ENCODE results near the gene FH. TPM values are rescaled to one million over a fixed set of nuclear protein-coding genes. Genes with fewer than 3 reads are reported as not detected.

FH gene
- total and polyA plus RNA-seq, 8 donors: 9.9 to 71.0 (median 48.4) TPM

DNA sequence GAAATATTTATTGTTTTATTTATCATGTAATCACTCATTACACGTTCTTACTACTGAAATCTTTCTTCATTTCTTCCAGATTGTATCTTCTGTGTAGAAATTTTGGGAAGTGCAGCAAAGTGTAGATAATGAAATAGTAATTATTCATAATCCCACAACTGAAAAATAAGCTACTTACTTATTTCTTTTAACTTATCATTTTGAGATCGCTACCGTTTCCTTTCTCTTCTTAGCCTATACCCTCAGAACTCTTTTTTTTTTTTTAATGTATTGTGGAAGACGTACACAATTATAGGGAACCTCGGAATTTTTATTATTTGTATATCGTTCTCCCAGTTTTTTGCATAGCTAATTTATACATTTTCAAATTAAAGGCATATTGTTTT is 518 bp upstream of the FH start:
- H3K4me3 ChIP-seq: peak overlapping the region; percentile 79 to 89 (median 87)
- TF ChIP-seq POLR2A (IDR thresholded peaks at IDR 0.05) (no peak), POLR2AphosphoS5 (IDR thresholded peaks at IDR 0.05) (no peak), EP300 (IDR thresholded peaks at IDR 0.05) (no peak)
- TF ChIP-seq, protein P1, sequence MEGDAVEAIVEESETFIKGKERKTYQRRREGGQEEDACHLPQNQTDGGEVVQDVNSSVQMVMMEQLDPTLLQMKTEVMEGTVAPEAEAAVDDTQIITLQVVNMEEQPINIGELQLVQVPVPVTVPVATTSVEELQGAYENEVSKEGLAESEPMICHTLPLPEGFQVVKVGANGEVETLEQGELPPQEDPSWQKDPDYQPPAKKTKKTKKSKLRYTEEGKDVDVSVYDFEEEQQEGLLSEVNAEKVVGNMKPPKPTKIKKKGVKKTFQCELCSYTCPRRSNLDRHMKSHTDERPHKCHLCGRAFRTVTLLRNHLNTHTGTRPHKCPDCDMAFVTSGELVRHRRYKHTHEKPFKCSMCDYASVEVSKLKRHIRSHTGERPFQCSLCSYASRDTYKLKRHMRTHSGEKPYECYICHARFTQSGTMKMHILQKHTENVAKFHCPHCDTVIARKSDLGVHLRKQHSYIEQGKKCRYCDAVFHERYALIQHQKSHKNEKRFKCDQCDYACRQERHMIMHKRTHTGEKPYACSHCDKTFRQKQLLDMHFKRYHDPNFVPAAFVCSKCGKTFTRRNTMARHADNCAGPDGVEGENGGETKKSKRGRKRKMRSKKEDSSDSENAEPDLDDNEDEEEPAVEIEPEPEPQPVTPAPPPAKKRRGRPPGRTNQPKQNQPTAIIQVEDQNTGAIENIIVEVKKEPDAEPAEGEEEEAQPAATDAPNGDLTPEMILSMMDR (IDR thresholded peaks at IDR 0.05): no peak
- H3K9me3 ChIP-seq: no peaks in the 10 kb centered on the region
- 6 to 21% (median 16%) methylated on average over 6 of the region's 6 CpGs for WGBS, 5 donors
- peaks cover 0 to 12% (median 7%) of the 10 kb centered on the region in 4 donors for H3K36me3 ChIP-seq
- H3K27me3 ChIP-seq: peaks cover 0 to 27% (median 4%) of the 10 kb centered on the region in 3 donors
- no peak for DNase-seq
- peaks cover 8 to 27% (median 20%) of the 10 kb centered on the region in 4 donors for H3K4me1 ChIP-seq
- peak overlapping the region; percentile 42 to 94 (median 93) for H3K27ac ChIP-seq
- intact Hi-C loops (cut with DNase I; ENCODE audit: low total_unique reads): no loop called here

- intact Hi-C loops (cut with DNase I; ENCODE audit: low total_unique reads): no loop called here
- DNase-seq: no peak
Measured at GRCh38 chr1:241518476-241519307, 863 bp downstream of the FH start.

DNA sequence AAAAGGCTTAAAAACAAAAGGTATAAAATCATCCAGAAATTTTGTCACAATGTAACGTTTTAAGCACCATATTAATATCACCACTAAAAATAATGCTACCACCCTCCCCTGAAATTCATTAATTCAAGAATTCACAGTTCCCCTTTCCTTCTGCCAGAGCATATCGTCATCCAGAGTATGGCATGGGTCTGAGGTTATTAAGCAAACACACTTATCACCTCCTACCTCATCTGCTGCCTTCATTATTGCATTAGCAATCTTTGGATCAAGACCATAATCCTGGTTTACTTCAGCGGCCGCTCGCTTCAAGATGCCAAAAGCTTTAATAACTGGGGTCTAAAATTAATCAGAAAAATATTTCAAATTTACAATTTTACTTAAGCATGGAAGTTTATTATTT is 6.2 kb downstream of the FH start:
- Histone ChIP-seq H3K4me1 (peaks cover 6 to 15% (median 11%) of the 10 kb centered on the region in 4 donors), H3K36me3 (peaks cover 8 to 63% (median 55%) of the 10 kb centered on the region in 4 donors), H3K27me3 (no peaks in the 10 kb centered on the region), H3K27ac (no peak overlapping the region), H3K9me3 (no peaks in the 10 kb centered on the region), H3K4me3 (no peak overlapping the region)
- WGBS, 5 donors: 74 to 85% (median 79%) methylated on average over 5 of the region's 5 CpGs
- peak in 1 of 2 donors; percentile 19 for DNase-seq
- intact Hi-C loops (cut with DNase I; ENCODE audit: low total_unique reads): no loop called here
- TF ChIP-seq POLR2AphosphoS5 (IDR thresholded peaks at IDR 0.05): no peak
- TF ChIP-seq EP300 (IDR thresholded peaks at IDR 0.05): no peak
- no peak for TF ChIP-seq POLR2A (IDR thresholded peaks at IDR 0.05)
- TF ChIP-seq, protein P1 (IDR thresholded peaks at IDR 0.05): no peak

More at GRCh38 chr1:241518476-241519307, 863 bp downstream of the FH start:
- 3 to 7% (median 4%) methylated on average over 12 to 28 of the region's 28 CpGs for WGBS, 5 donors
- Histone ChIP-seq H3K27me3 (peaks cover 0 to 19% (median 4%) of the 10 kb centered on the region in 3 donors), H3K27ac (peak overlapping the region; percentile 90 to 94 (median 93)), H3K4me1 (peaks cover 8 to 27% (median 20%) of the 10 kb centered on the region in 4 donors), H3K4me3 (peak overlapping the region; percentile 79 to 89 (median 87)), H3K36me3 (peaks cover 0 to 15% (median 10%) of the 10 kb centered on the region in 4 donors), H3K9me3 (no peaks in the 10 kb centered on the region)
- TF ChIP-seq EP300 (IDR thresholded peaks at IDR 0.05) (no peak), POLR2A (IDR thresholded peaks at IDR 0.05) (no peak), POLR2AphosphoS5 (IDR thresholded peaks at IDR 0.05) (no peak)
- TF ChIP-seq, protein P1 (IDR thresholded peaks at IDR 0.05): no peak

GRCh38 chr1:241507189-241507863 is 12.2 kb downstream of the FH start:
- H3K36me3 ChIP-seq: peaks cover 37 to 100% (median 99%) of the 10 kb centered on the region in 4 donors
- no peak overlapping the region for H3K27ac ChIP-seq
- H3K27me3 ChIP-seq: no peaks in the 10 kb centered on the region
- no peaks in the 10 kb centered on the region for H3K4me1 ChIP-seq
- TF ChIP-seq EP300 (IDR thresholded peaks at IDR 0.05) (no peak), POLR2AphosphoS5 (IDR thresholded peaks at IDR 0.05) (no peak), POLR2A (IDR thresholded peaks at IDR 0.05) (no peak)
- TF ChIP-seq, protein P1 (IDR thresholded peaks at IDR 0.05): no peak
- no peak overlapping the region for H3K4me3 ChIP-seq
- no peaks in the 10 kb centered on the region for H3K9me3 ChIP-seq
- WGBS, 5 donors: 89 to 96% (median 92%) methylated on average over 2 of the region's 2 CpGs
- intact Hi-C loops (cut with DNase I; ENCODE audit: low total_unique reads): no loop called here
- no peak for DNase-seq

All from stomach (tissue), 9 donors.